SU-DHL-6 (cell line): ENCODE results near the gene MAP4.

ENCODE experiments used
- H2AFZ ChIP-seq: fragments of 200-600 bp; sonication (generic); 2 replicates; pipeline ENCODE4 v1.6.1; 2014; ENCODE audit warnings: low read depth, mild to moderate bottlenecking, moderate library complexity, mixed read lengths, antibody characterized with exemption, low read length; ENCODE audit not compliant: severe bottlenecking
- H3F3A ChIP-seq: fragments of 200-600 bp; shearing (Covaris generic); 2 replicates; pipeline ENCODE4 v1.6.0; 2016; ENCODE audit warnings: antibody characterized with exemption, mild to moderate bottlenecking; ENCODE audit not compliant: insufficient read depth
- H3K27ac ChIP-seq: fragments of 200-600 bp; sonication (generic); 2 replicates; pipeline ENCODE4 v1.5.1; 2016; ENCODE audit warnings: low read depth, mild to moderate bottlenecking, low read length, moderate library complexity, mixed read lengths
- H3K27me3 ChIP-seq: fragments of 200-600 bp; sonication (generic), shearing (Covaris generic); 2 replicates; pipeline ENCODE4 v1.6.0; 2014; ENCODE audit warnings: mild to moderate bottlenecking, low read length
- H3K36me3 ChIP-seq: fragments of 200-600 bp; sonication (generic); 2 replicates; pipeline ENCODE4 v1.6.1; 2014; ENCODE audit warnings: mild to moderate bottlenecking, low read length, mixed read lengths
- H3K4me2 ChIP-seq: fragments of 300-600, 200-600 bp; shearing (Covaris generic), sonication (generic); 2 replicates; pipeline ENCODE4 v1.6.0; 2014; ENCODE audit warnings: low read length, low read depth, mild to moderate bottlenecking; ENCODE audit not compliant: poor library complexity, severe bottlenecking
- H3K4me3 ChIP-seq: fragments of 200-600 bp; sonication (generic); 2 replicates; pipeline ENCODE4 v1.5.1; 2014; ENCODE audit warnings: antibody characterized with exemption, low read length, mild to moderate bottlenecking, mixed read lengths; ENCODE audit not compliant: insufficient read depth, poor library complexity, severe bottlenecking
- H3K79me2 ChIP-seq: fragments of 200-600 bp; sonication (generic); 2 replicates; pipeline ENCODE4 v1.6.1; 2014; ENCODE audit warnings: mild to moderate bottlenecking, low read length, moderate library complexity; ENCODE audit not compliant: insufficient read depth
- H3K9ac ChIP-seq: fragments of 200-600 bp; sonication (generic); 2 replicates; pipeline ENCODE4 v1.7.0; 2014; ENCODE audit warnings: mild to moderate bottlenecking, low read length
- H3K9me2 ChIP-seq: fragments of 200-600 bp; sonication (generic); replicated peaks from 2 replicates; pipeline ENCODE4 v1.6.1; 2014; ENCODE audit warnings: low read length; ENCODE audit not compliant: insufficient read depth
- H3K9me3 ChIP-seq: fragments of 200-600 bp; sonication (generic); 2 replicates; pipeline ENCODE4 v1.6.1; 2014; ENCODE audit warnings: low read length, mixed read lengths; ENCODE audit not compliant: insufficient read depth
- H4K20me1 ChIP-seq: fragments of 200-600 bp; sonication (generic); 2 replicates; pipeline ENCODE4 v1.6.1; 2014; ENCODE audit warnings: low read depth, mild to moderate bottlenecking, antibody characterized with exemption, low read length, moderate library complexity, mixed read lengths
- CTCF ChIP-seq: fragments of 200-600 bp; sonication (generic); IDR thresholded peaks from one replicate; pipeline ENCODE4 v1.5.1; 2017; ENCODE audit warnings: antibody characterized with exemption, mild to moderate bottlenecking, low read length, moderate library complexity; ENCODE audit not compliant: insufficient read depth, poor library complexity, severe bottlenecking
- EZH2phosphoT487 ChIP-seq: fragments of 200-600 bp; sonication (generic), shearing (Covaris generic); conservative IDR thresholded peaks from 2 replicates; pipeline ENCODE4 v1.6.1; 2018; ENCODE audit warnings: mild to moderate bottlenecking, antibody characterized with exemption, low read length, moderate library complexity, mixed read lengths

MAP4 gene

GRCh38 chr3:47884603-47885002 is 131.6 kb downstream of the MAP4 start:
- Histone ChIP-seq H2AFZ (no peak overlapping the region), H3K4me3 (no peak overlapping the region), H3F3A (0 out of 2 replicates have a peak, but pooled peaks cover 3% of the 10 kb centered on the region), H3K9me3 (no peaks in the 10 kb centered on the region), H3K27me3 (no peaks in the 10 kb centered on the region), H3K27ac (no peak overlapping the region), H4K20me1 (no peaks in the 10 kb centered on the region), H3K79me2 (no peaks in the 10 kb centered on the region), H3K4me2 (no peak overlapping the region), H3K36me3 (no peaks in the 10 kb centered on the region), H3K9ac (no peak overlapping the region), H3K9me2 (no peaks in the 10 kb centered on the region)
- TF ChIP-seq EZH2phosphoT487 = no peak
- no peak for TF ChIP-seq CTCF

GRCh38 chr3:47882338-47882737 is 133.9 kb downstream of the MAP4 start:
- Histone ChIP-seq H3K9me2 (no peaks in the 10 kb centered on the region), H2AFZ (no peak overlapping the region), H3K27me3 (no peaks in the 10 kb centered on the region), H3K79me2 (no peaks in the 10 kb centered on the region), H3K9me3 (no peaks in the 10 kb centered on the region), H3F3A (0 out of 2 replicates have a peak, but pooled peaks cover 3% of the 10 kb centered on the region), H3K9ac (no peak overlapping the region), H4K20me1 (no peaks in the 10 kb centered on the region), H3K4me3 (no peak overlapping the region), H3K27ac (no peak overlapping the region), H3K4me2 (no peak overlapping the region), H3K36me3 (no peaks in the 10 kb centered on the region)
- TF ChIP-seq EZH2phosphoT487 = no peak
- no peak for TF ChIP-seq CTCF

GRCh38 chr3:47877719-47878118 is 138.5 kb downstream of the MAP4 start:
- Histone ChIP-seq H3K9me2 (no peaks in the 10 kb centered on the region), H3K4me3 (no peak overlapping the region), H3F3A (no peaks in the 10 kb centered on the region), H3K27me3 (no peaks in the 10 kb centered on the region), H2AFZ (no peak overlapping the region), H3K9ac (no peak overlapping the region), H4K20me1 (no peaks in the 10 kb centered on the region), H3K36me3 (no peaks in the 10 kb centered on the region), H3K79me2 (no peaks in the 10 kb centered on the region), H3K9me3 (no peaks in the 10 kb centered on the region), H3K4me2 (no peak overlapping the region), H3K27ac (no peak overlapping the region)
- TF ChIP-seq CTCF = no peak
- no peak for TF ChIP-seq EZH2phosphoT487

GRCh38 chr3:47877290-47877689 is 138.9 kb downstream of the MAP4 start:
- Histone ChIP-seq H3K27ac (no peak overlapping the region), H3K36me3 (no peaks in the 10 kb centered on the region), H3K4me2 (no peak overlapping the region), H3F3A (no peaks in the 10 kb centered on the region), H3K9me2 (no peaks in the 10 kb centered on the region), H3K27me3 (no peaks in the 10 kb centered on the region), H3K9ac (no peak overlapping the region), H2AFZ (no peak overlapping the region), H3K4me3 (no peak overlapping the region), H3K9me3 (no peaks in the 10 kb centered on the region), H3K79me2 (no peaks in the 10 kb centered on the region), H4K20me1 (no peaks in the 10 kb centered on the region)
- TF ChIP-seq CTCF (no peak), EZH2phosphoT487 (no peak)
